Mammary epithelial cell (primary cell): Measurements from ENCODE around the gene NEDD4.

Experiments used
- CTCF ChIP-seq, 2 donors: IDR thresholded peaks in 1 of 2; conservative IDR thresholded peaks in 1 of 2; 2 replicates each; pipeline ENCODE4 v1.5.1; 2011 to 2012; ENCODE audit warnings: inconsistent platforms in 2 of 2, low read length in 2 of 2, mild to moderate bottlenecking in 2 of 2, control low read depth in 1 of 2, low read depth in 1 of 2; ENCODE audit not compliant: insufficient read depth in 1 of 2; ENCODE audit errors: extremely low read depth in 1 of 2
- EZH2 ChIP-seq: IDR thresholded peaks from 2 replicates; pipeline ENCODE4 v1.6.1; 2012; ENCODE audit warnings: low read length, inconsistent platforms, borderline replicate concordance

GRCh38 chr15:55917881-55918296 lies 75.5 kb downstream of the NEDD4 start:
- TF ChIP-seq CTCF (conservative IDR thresholded peaks at IDR 0.05 in 1 of 2, IDR thresholded peaks at IDR 0.05 in 1 of 2; ENCODE audit: extremely low read depth in 1 of 2, insufficient read depth in 1 of 2, low read depth in 1 of 2, low read length in 2 of 2), result peak; percentile 65 to 67
- no peak for TF ChIP-seq EZH2
